Lower leg skin (tissue), 3 donors: Measurements from ENCODE around the gene TLL2.

Experiments
- CTCF ChIP-seq, 3 donors: fragments of 450-650 bp; IDR thresholded peaks; one replicate each; pipeline ENCODE4 v1.5.1; 2016; ENCODE audit warnings: antibody characterized with exemption in 3 of 3, mild to moderate bottlenecking in 3 of 3, moderate library complexity in 2 of 3
- POLR2A ChIP-seq, 2 donors: fragments of 450-650 bp; IDR thresholded peaks; one replicate each; pipeline ENCODE4 v1.6.1; 2016 to 2017; ENCODE audit warnings: antibody characterized with exemption in 2 of 2, mild to moderate bottlenecking in 1 of 2, moderate library complexity in 1 of 2

GRCh38 chr10:96500519-96500918, 13.2 kb downstream of the TLL2 start:
- TF ChIP-seq CTCF (IDR thresholded peaks at IDR 0.05) (no peak), POLR2A (IDR thresholded peaks at IDR 0.05) (no peak)
